Activated T-helper 1 cell treated with Interleukin-2 at 50 U/mL for 16 hours (primary cell): Measurements from ENCODE around the gene ZNF200.
A peak's percentile ranks its signal among the peaks of the same experiment; 100 is the strongest.
"Not testable (repeated sequence)": the region's sequence is repeated elsewhere in the genome, so short reads cannot be mapped to it uniquely, and the experiment has no call there.

Experiments used
- DNase-seq: peaks from one replicate; pipeline ENCODE4 v3.0.0-alpha.2; 2020; ENCODE audit warnings: low read depth

Gene ZNF200

DNA sequence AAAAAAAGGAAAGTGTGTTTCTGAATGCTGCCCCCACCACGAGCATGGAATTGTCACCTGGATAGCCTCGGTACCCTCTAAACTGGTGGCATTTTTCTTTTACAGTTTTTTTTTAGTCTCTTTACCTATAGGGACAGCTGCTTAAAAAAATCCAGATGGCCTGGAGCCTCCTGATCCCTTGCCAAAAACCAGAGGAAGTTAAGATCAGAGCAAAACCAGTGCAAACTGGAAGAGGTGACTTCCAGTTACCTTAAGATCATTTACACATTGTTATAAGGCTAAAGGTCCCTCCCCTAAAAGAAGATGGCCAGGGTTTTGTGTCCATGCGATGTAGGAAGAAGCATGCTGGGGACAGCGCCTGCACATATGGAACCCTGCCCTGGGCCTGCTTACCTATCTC is 18.0 kb upstream of the ZNF200 start:
- no peak for DNase-seq

DNA sequence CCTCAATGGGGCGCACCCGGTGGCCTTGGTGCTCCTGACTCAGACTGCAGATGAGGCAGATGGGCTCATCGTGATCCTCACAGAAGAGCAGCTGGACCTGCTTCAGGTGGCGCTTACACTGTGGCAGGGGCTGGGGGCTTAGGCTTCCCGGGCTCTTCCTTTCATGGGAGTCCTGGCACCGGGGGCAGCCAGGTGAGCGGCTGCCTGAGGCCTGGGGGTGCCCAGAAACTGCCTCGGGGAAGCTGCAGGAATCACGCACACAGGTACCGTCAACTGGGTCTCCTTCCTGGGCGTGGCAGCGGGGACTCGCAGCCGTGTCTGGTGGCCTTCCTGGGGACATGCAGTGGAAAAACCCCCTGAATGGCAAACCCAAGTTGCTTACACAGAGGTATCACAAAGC is 14.5 kb upstream of the ZNF200 start:
- no peak for DNase-seq

DNA sequence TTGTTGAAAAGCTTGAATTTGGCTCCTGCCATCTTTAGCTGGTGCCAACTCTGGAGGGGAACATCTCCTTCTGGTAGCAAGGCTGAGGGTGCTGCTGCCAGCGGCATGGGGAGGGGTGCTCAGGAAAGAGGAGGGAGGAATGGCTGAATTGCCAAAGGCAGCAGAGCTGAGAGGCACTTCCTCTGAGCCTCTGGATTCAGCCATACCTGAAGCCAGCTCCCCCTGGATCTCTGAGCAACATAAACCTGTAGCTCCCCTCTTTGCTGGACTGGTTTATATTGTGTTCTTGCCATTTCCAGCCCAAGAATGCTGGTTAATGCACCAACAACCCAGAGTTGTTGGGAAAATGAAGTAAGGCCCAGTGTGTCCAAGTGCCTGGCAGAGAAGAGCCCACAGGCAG is 14.1 kb upstream of the ZNF200 start:
- DNase-seq = no peak

DNA sequence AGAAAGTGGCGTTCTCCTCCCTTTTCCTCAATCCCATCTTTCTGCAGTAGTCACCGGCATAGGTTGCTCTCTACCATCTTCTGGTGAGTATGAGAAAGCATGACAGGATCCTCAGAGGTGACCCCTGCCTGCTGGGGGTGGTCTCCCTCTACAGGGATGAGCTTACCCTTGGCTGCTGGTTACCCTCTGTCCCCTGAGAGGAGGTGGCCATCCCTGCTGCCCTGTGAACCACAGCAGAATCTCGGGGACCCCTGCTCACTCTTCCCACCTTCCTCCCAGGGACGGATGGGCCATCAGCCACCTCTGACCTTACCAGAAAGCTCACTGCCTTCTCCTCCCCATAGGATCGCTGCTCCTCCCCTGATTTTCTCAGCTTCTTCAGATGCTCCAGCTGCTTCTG is 13.6 kb upstream of the ZNF200 start:
- DNase-seq = no peak

DNA sequence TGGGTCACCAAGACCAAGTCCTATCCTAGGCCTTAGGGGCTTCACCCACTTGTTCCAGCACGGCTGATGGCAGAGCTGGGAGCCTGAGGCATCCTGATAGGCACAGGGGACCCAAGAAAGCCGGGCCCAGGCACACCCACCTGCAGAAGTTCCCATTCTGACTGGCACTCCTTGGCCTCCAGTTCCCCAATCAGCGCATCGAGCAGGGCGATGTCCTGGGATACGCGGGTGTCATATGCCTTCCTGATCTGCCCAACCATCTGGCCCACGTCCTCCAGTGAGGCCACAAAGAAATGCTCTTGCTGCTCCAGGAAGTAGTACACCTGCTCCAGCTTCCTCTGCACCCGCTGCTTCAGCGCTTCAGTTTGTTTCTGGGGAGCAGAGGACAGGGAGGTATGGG is 11.9 kb upstream of the ZNF200 start:
- no peak for DNase-seq

DNA sequence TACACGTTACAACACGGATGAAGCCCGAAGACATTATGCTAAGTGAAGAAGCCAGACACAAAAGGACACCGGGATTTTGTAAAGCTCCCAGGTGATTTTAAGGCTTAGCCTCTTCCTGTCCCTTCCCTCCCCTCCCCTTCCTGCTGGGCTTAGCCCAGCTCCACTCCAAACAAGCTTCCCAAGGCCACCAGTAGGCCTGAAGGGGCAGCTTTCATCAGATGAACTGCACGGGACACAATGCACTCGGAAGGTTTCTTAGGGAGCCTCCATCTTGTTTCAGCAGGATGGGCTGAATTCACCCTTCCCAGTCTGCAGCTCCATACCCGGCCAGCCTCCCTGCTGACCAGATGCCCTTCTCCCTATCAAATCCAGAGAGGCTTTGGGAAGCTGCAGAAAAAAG is 11.0 kb upstream of the ZNF200 start:
- DNase-seq = no peak

DNA sequence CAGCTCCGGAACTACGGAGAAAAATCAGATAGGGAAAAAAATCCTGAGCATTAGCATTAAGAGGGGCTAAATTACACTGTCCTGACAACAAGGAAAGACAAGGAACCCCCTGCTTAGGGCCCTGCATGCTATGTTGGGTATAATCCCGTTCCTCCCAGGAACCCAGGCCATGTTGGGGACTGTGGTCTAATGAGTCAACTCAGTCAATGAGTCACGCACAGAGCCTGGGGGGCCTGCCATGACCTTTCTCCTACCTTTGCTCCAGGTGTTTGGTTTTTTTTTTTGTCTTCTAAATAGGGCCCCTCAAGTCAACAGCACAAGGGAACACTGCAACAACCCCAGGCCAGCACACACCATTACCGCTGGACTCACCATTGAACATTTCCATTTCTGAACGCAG is 8.9 kb upstream of the ZNF200 start:
- no peak for DNase-seq

DNA sequence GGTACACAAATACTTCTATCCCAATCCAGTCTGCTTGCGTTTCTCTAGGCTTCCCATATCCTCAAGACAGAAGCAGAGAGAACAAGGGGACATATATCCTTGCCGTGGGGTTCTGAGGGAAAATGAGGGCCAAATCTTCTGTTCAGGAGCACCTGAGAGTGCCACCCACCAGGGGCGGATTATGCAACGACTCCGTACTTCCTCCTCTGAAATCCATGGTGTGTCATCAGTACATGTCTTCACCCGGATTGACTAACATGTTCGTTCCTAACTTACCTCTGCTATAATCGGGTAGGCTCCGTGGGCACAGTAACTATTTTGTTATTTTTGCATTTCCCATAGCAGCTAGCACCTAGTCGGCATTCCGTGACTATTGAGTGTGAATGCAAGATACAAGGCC is 7.8 kb upstream of the ZNF200 start:
- no peak for DNase-seq

DNA sequence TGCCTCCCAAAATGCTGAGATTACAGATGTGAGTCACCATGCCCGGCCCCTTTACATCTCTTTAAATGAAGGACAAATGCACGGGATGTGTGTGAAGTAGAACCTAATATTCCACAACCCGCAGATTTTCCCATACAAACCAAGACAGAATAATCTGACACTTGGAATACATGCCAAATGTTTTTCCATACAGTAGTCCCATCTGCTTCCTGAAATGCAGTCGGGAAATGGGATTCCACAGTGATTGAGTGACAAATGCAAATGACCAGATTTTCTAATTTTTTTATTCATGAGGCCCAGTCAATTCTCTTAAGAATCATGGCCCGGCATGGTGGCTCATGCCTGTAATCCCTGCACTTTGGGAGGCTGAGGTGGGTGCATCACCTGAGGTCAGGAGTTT is 6.8 kb upstream of the ZNF200 start:
- DNase-seq = no peak

DNA sequence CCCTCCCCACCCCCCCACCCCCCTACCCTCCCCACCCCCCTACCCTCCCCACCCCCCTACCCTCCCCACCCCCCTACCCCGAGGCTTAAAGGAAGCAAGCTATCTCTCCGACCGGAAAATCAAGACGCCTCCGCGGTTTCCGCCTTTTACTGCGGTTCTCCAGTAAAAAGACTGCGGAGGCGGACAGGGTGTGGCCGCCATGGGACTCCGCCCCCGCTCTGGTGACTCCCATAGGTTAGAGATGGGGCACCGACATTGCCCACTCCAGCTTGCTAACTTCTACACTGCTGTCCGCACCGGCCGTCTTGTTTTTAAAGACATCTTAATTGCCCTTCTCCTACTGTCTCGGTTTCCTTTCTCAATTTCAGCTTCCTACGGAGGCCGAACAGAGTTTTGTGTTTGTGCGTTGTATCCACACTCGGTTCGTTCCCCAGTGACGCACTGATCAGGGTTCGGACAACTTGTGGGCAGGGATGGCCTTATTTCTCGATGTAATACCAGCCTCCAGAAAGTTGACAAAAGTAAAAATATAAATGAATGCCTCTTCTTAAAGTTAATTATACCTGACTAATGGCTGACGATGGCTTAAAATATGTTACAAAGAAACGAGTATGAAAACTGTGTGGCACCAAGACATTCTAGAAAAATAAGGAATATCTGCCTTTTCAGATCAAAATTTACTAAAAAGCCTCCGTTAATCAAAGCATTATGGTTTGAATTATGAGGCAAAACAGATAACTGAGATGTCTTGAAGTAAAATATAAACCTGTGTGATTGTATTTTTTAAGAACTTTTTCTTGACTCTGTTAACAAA is 1.1 kb upstream of the ZNF200 start:
- DNase-seq = peak; percentile 19

DNA sequence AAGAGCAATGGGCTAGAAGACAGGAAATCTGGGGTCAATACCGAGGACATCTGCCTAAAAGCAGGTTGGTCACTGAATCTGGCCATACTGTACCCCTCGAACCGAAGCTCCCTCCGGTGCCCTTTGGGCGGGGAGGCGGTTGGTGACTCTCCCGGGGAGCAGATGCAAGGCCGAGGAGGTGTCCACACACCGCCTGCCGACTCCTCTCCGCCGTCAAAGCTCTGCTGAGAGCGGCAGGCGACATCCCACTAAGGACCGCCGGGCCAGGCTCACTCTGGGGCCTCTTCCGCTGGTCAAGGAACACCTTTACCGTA is 458 bp downstream of the ZNF200 start:
- no peak for DNase-seq

DNA sequence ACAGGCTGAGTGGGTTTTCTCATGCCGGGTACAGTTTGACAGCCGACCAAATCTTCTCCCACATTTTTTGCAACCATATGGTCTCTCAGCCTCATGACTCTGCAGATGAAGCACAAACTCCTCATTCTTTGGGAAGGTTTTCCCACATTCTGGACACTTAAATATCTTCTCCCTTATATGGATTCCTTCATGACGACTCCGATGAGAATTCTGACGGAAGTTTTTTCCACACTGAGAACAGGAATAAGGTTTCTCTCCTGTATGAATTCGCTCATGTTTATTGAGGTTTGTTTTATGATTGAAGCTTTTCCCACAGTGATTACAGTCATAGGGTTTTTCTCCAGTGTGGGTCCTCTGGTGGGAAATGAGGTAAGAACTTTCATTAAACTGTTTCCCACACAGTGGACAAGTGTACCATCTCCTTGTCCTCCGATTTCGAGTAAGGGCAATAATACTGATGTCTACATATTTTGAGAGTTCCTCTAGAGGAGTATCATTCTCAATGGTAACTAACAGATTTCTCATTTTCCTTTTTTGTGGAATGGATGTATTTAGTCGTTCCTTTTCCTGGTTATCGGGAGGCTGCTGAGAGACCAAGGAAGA is 10.9 kb downstream of the ZNF200 start:
- no peak for DNase-seq

DNA sequence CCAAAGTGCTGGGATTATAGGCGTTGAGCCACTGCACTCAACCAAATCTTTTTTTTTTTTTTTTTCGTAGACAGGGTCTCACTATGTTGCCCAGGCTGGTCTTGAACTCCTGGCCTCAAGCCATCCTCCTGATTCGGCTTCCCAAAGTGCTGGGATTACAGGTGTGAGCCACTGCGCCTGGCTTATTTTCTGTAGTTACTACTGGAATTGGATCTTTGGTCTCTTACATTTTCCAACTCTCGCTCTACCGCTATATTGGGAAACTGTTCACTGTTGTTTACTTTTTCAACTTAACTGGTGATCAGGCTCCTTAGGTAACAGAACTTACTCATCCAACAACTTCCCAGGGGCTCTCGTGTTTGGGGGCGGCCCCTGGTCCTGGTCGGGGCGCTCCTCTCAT is 14.1 kb downstream of the ZNF200 start:
- DNase-seq = no peak

DNA sequence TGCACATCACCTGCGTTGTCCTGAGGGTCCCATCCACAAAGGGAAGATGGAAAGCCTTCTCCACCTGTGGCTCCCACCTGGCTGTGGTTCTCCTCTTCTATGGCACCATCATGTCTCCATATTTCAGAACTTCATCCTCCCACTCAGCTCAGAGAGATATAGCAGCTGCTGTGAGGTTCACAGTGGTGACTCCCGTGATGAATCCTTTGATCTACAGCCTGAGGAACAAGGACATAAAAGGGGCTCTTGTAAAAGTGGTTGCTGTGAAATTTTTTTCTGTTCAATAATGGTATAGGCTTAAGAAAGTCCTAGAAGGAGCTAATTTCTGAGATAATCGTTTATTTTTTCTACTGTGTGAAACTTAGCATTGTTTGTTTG is 18.7 kb downstream of the ZNF200 start:
- DNase-seq = no peak

DNA sequence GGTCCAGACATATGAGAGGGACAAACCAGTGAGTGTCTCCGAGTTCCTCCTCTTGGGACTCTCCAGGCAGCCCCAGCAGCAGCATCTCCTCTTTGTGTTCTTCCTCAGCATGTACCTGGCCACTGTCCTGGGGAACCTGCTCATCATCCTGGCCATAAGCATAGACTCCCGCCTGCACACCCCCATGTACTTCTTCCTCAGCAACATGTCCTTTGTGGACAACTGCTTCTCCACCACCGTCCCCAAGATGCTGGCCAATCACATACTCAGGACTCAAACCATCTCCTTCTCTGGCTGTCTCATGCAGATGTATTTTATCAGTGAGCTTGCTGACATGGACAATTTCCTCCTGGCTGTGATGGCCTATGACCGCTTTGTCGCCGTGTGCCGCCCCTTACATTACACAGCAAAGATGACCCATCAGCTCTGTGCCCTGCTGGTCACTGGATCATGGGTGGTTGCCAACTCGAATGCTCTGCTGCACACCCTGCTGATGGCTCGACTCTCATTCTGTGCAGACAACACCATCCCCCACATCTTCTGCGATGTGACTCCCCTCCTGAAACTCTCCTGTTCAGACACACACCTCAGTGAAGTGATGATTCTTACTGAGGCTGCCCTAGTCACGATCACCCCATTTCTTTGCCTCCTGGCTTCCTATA is 19.2 kb downstream of the ZNF200 start:
- no peak for DNase-seq

DNA sequence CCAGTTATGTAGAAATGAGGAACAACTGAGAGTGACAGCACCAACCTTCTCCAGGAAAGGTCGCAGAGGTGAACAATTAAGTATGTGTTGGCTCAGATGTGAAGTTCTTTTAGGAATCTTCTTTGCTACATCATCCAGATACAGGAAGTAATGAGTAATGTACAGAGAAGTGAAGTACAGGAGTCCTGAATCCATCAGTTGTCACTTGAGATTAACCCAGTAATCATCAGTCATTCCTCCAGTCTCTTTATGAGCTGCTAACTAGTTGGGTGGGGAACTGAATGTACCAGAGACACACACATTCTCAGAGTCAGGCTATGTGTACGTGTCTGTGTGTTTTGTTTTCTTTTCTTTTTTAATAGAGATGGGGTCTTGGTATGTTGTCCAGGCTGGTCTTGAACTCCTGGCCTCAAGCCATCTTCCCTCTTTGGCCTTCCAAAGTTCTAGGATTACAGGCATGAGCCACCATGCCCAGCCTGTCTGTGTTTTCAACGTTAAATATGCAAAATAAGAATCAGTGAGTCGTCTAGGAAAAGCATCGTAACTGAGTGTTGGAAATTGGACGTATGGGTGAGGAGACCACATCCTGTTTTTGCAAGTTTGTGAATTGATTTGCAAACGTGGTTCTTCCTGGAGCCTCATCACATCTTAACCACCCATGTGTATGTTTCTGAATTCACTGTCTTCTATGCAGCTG is 19.9 kb downstream of the ZNF200 start:
- no peak for DNase-seq

DNA sequence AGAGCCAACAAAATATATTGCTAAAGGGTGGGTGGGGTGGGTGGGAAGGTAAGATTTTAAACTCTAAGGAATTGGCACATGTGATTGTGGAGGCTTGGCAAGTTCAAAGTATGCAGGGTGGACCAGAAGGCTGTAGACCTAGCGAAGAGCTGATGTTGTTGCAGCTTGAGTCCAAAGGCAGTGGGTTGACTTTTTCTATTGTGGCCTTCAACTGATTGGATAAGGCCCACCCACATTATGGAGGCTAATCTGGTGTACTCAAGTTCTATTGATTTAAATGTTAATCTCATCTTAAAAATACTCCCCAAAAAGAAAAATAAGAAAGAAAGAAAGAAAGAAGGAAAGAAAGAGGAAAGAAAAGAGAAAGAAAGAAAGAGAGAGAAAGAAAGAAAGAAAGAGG is 22.4 kb downstream of the ZNF200 start:
- no peak for DNase-seq

DNA sequence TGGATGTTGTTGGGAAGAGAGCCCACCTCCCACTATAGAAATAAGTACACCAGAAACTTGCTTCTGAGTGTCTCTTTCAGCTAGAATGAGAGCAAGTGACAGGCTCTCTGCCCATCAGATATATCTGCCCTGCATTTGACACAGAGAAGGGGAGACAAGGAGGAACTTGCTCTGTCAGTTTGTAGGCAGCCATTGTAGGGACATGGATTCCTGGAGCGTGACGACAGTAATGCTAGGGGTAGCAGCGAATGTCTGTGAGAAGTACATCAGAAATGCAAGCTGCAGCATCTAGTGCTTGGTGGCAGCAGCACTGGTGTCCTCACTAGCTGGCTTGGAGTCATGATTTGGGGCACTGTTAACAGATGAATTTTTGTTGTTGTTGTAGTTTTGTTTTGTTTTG is 23.0 kb downstream of the ZNF200 start:
- DNase-seq = no peak

DNA sequence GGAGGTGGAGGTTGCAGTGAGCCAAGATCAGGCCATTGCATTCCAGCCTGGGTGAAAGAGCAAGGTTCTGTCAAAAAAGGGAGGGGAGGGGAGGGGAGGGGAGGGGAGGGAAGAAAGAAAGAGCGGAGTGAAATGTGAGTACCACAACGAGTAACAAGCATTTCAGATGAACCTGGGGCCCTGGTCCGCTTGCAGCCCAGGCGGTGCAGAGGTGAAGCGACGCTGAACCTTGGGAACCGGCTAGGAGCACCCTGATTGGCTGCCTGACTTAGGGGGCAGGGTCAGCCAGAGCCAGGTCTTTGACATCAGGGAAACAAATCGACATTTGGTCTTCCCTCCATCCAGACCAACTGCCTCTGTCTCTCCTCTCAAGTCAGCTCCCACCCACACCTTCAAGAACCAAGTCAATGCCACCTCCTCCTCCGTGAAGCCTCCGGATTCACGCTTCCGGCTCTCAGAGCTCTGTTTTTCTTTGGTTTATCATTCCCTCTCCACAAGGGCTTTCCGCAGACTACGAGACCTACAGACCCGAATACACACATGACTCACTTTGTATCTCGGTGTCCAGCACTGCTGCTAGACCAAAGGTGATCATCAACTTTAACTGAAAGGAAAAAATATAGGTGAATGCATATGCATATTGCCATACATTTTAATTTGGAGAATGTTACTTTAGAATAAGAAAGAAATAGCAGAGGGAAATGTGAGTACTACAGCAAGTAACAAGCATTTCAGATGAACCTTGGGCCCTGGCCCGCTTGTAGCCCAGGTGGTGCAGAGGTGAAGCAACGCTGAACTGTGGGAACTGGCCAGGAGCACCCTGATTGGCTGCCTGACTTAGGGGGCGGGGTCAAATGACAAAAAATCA is 27.6 kb downstream of the ZNF200 start:
- DNase-seq = no peak

DNA sequence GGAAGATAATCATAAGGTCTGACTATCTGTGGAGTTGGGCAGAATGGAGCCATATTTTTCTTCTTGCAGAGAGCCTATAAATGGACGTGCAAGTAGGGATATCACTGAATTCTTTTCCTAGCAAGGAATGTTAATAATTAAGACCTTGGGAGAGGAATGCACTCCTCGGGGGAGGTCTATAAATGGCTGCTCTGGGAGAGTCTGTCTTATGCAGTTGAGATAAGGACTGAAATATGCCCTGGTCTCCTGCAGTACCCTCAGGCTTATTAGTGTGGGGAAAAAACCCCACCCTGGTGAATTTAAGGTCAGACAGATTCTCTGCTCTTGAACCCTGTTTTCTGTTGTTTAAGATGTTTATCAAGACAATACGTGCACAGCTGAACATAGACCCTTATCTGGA is 29.0 kb downstream of the ZNF200 start:
- DNase-seq = not testable (repeated sequence)

DNA sequence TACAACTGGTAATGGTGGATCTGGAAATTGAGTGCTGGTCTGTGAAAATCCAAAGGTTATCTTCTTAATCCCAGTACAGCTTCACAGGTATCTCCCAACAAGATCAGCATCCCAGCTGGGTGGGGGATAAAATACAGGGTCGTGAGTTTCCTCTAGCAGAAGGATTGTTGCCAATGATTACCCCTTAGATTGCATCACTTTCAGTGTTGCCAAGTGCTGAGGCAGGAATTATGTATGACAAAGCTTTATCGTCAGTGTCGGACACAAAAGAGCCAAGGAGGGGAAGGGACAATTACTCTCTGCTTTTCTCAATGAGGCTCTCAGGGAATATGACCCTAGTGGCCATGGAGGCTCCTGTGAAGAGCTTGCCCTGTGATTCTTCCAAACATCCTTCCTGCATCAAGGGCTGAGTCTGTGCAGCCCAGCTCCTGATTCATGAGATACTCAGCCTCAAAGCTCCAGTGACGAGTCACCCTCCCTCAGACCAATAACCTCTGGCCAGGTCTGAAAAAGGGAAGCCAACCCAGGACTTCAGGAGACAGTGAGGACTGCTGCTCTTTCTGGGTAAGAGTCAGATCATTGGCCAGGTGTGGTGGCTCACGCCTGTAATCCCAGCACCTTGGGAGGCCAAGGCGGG is 31.9 kb downstream of the ZNF200 start:
- DNase-seq = no peak
